Measurements from ENCODE around the gene GDF10. TPM values are rescaled to one million over a fixed set of nuclear protein-coding genes. Genes with fewer than 3 reads are reported as not detected.
A peak's percentile ranks its signal among the peaks of the same experiment; 100 is the strongest.

The GDF10 gene
- total RNA-seq, 1 experiment from 2014 or later = not detected

GRCh38 chr10:47268696-47269095 lies 31.3 kb upstream of the GDF10 start:
- no peak for DNase-seq
- BruUV-seq (replicated peaks) = no TSS peak
- Histone ChIP-seq H2AFZ (ENCODE audit: low read length) (no peak overlapping the region), H3K27me3 (ENCODE audit: low read length) (peaks cover 18% of the 10 kb centered on the region; the same call in 1 of the 2 replicates), H3K9me3 (ENCODE audit: low read length) (no peaks in the 10 kb centered on the region), H3K4me1 (ENCODE audit: insufficient read depth, low read length) (no peaks in the 10 kb centered on the region), H3K9ac (ENCODE audit: low read length) (no peak overlapping the region), H3K4me3 (ENCODE audit: low read length) (no peak overlapping the region), H3K36me3 (ENCODE audit: low read depth, low read length) (no peaks in the 10 kb centered on the region), H3K9me2 (replicated peaks; ENCODE audit: low read length) (no peaks in the 10 kb centered on the region), H3K27ac (ENCODE audit: low read length) (no peak overlapping the region), H3K4me2 (ENCODE audit: low read length) (no peak overlapping the region), H3K79me2 (ENCODE audit: low read length) (no peaks in the 10 kb centered on the region), H4K20me1 (ENCODE audit: low read length) (no peaks in the 10 kb centered on the region), H3F3A (ENCODE audit: low read length, unreplicated experiment) (no peaks in the 10 kb centered on the region)
- ChIA-PET POLR2A (ENCODE audit: unreplicated experiment) (no interaction called here), CTCF (no interaction called here)
- no peak for ATAC-seq
- intact Hi-C loops (cut with micrococcal nuclease) = no loop called here
- TF ChIP-seq EZH2phosphoT487 (IDR thresholded peaks at IDR 0.05; ENCODE audit: borderline replicate concordance, low read length) (no peak), CTCF (conservative IDR thresholded peaks at IDR 0.05; ENCODE audit: low read depth, low read length) (no peak), EZH2 (IDR thresholded peaks at IDR 0.05; ENCODE audit: low read length, unreplicated experiment) (no peak)

- no peak for ATAC-seq
- CTCF ChIA-PET = no interaction called here
- Histone ChIP-seq H3F3A (ENCODE audit: low read length, unreplicated experiment) (no peaks in the 10 kb centered on the region), H2AFZ (ENCODE audit: low read length) (no peak overlapping the region), H3K4me3 (ENCODE audit: low read length) (no peak overlapping the region), H3K27ac (ENCODE audit: low read length) (no peak overlapping the region), H3K36me3 (ENCODE audit: low read depth, low read length) (no peaks in the 10 kb centered on the region), H3K9ac (ENCODE audit: low read length) (no peak overlapping the region), H3K4me1 (ENCODE audit: insufficient read depth, low read length) (no peaks in the 10 kb centered on the region), H3K27me3 (ENCODE audit: low read length) (peaks cover 18% of the 10 kb centered on the region; the same call in 1 of the 2 replicates), H3K4me2 (ENCODE audit: low read length) (no peak overlapping the region), H3K9me3 (ENCODE audit: low read length) (no peaks in the 10 kb centered on the region), H4K20me1 (ENCODE audit: low read length) (no peaks in the 10 kb centered on the region), H3K9me2 (replicated peaks; ENCODE audit: low read length) (no peaks in the 10 kb centered on the region), H3K79me2 (ENCODE audit: low read length) (no peaks in the 10 kb centered on the region)
- TF ChIP-seq EZH2phosphoT487 (IDR thresholded peaks at IDR 0.05; ENCODE audit: borderline replicate concordance, low read length) (no peak), EZH2 (IDR thresholded peaks at IDR 0.05; ENCODE audit: low read length, unreplicated experiment) (no peak), CTCF (conservative IDR thresholded peaks at IDR 0.05; ENCODE audit: low read depth, low read length) (peak; percentile 35; the same call in 1 of the 2 replicates)
- intact Hi-C loops (cut with micrococcal nuclease) = no loop called here
- DNase-seq = no peak
- BruUV-seq (replicated peaks) = no TSS peak
- POLR2A ChIA-PET (ENCODE audit: unreplicated experiment) = no interaction called here
Observed at GRCh38 chr10:47269294-47269693, 30.7 kb upstream of the GDF10 start.

GRCh38 chr10:47276071-47276470 lies 23.9 kb upstream of the GDF10 start:
- Histone ChIP-seq H3K79me2 (ENCODE audit: low read length) (no peaks in the 10 kb centered on the region), H3K4me1 (ENCODE audit: insufficient read depth, low read length) (no peaks in the 10 kb centered on the region), H3K27ac (ENCODE audit: low read length) (no peak overlapping the region), H3K9ac (ENCODE audit: low read length) (no peak overlapping the region), H3K9me2 (replicated peaks; ENCODE audit: low read length) (no peaks in the 10 kb centered on the region), H3K4me3 (ENCODE audit: low read length) (no peak overlapping the region), H2AFZ (ENCODE audit: low read length) (no peak overlapping the region), H3F3A (ENCODE audit: low read length, unreplicated experiment) (no peaks in the 10 kb centered on the region), H3K36me3 (ENCODE audit: low read depth, low read length) (no peaks in the 10 kb centered on the region), H3K4me2 (ENCODE audit: low read length) (no peak overlapping the region), H4K20me1 (ENCODE audit: low read length) (no peaks in the 10 kb centered on the region), H3K27me3 (ENCODE audit: low read length) (peaks cover 9% of the 10 kb centered on the region; the same call in 1 of the 2 replicates), H3K9me3 (ENCODE audit: low read length) (no peaks in the 10 kb centered on the region)
- DNase-seq (no peak), ATAC-seq (no peak)
- TF ChIP-seq EZH2 (IDR thresholded peaks at IDR 0.05; ENCODE audit: low read length, unreplicated experiment) (no peak), CTCF (conservative IDR thresholded peaks at IDR 0.05; ENCODE audit: low read depth, low read length) (no peak), EZH2phosphoT487 (IDR thresholded peaks at IDR 0.05; ENCODE audit: borderline replicate concordance, low read length) (no peak)
- POLR2A ChIA-PET (ENCODE audit: unreplicated experiment) = no interaction called here
- BruUV-seq (replicated peaks) = no TSS peak
- CTCF ChIA-PET = no interaction called here
- intact Hi-C loops (cut with micrococcal nuclease) = no loop called here
